ENCODE results near the gene DLGAP1. TPM values are rescaled to one million over a fixed set of nuclear protein-coding genes. Genes with fewer than 3 reads are reported as not detected.
A peak's percentile ranks its signal among the peaks of the same experiment; 100 is the strongest.

Gene DLGAP1
- total and polyA plus RNA-seq, 2 experiments from 2014 or later, result 17.0 to 48.5 TPM

GRCh38 chr18:3658529-3658928, 796.6 kb downstream of the DLGAP1 start:
- TF ChIP-seq STAT1 (IDR thresholded peaks at IDR 0.05; ENCODE audit: unreplicated experiment) (no peak), JUNB (IDR thresholded peaks at IDR 0.05; ENCODE audit: unreplicated experiment) (no peak), ZNF331 (CRISPR knock-in tag; IDR thresholded peaks at IDR 0.05; ENCODE audit: low read depth) (no peak), NANOG (IDR thresholded peaks at IDR 0.05; ENCODE audit: borderline replicate concordance) (no peak), REST (IDR thresholded peaks at IDR 0.05; ENCODE audit: unreplicated experiment) (no peak), ZNF114 (CRISPR knock-in tag; IDR thresholded peaks at IDR 0.05) (no peak), POLR2AphosphoS5 (IDR thresholded peaks at IDR 0.05; ENCODE audit: low read depth) (no peak), ZNF462 (CRISPR knock-in tag; IDR thresholded peaks at IDR 0.05) (no peak)
- TF ChIP-seq, protein P1, sequence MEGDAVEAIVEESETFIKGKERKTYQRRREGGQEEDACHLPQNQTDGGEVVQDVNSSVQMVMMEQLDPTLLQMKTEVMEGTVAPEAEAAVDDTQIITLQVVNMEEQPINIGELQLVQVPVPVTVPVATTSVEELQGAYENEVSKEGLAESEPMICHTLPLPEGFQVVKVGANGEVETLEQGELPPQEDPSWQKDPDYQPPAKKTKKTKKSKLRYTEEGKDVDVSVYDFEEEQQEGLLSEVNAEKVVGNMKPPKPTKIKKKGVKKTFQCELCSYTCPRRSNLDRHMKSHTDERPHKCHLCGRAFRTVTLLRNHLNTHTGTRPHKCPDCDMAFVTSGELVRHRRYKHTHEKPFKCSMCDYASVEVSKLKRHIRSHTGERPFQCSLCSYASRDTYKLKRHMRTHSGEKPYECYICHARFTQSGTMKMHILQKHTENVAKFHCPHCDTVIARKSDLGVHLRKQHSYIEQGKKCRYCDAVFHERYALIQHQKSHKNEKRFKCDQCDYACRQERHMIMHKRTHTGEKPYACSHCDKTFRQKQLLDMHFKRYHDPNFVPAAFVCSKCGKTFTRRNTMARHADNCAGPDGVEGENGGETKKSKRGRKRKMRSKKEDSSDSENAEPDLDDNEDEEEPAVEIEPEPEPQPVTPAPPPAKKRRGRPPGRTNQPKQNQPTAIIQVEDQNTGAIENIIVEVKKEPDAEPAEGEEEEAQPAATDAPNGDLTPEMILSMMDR (conservative IDR thresholded peaks at IDR 0.05; ENCODE audit: low read depth in 2 of 2), result no peak
- H3K27ac Mint-ChIP-seq, result no peak overlapping the region
- no peak for ATAC-seq

More at GRCh38 chr18:3658529-3658928, 796.6 kb downstream of the DLGAP1 start:
- Histone ChIP-seq H3K27me3 (ENCODE audit: insufficient read depth) (no peaks in the 10 kb centered on the region), H3K36me3 (ENCODE audit: insufficient read depth) (no peaks in the 10 kb centered on the region), H3K27ac (ENCODE audit: low read depth) (0 out of 2 replicates have a peak overlapping the region, but pooled peaks have one; percentile 2), H3F3A (replicated peaks; ENCODE audit: low read depth) (peaks cover 12% of the 10 kb centered on the region), H4K20me1 (replicated peaks; ENCODE audit: insufficient read depth) (no peaks in the 10 kb centered on the region), H3K79me2 (replicated peaks; ENCODE audit: insufficient read depth) (no peaks in the 10 kb centered on the region), H3K9me2 (ENCODE audit: insufficient read depth) (no peaks in the 10 kb centered on the region), H2AFZ (no peak overlapping the region), H3K4me2 (no peak overlapping the region), H3K4me1 (ENCODE audit: insufficient read depth) (peaks cover 18% of the 10 kb centered on the region), H3K4me3 (no peak overlapping the region)
- peaks cover 25% of the 10 kb centered on the region for H3K4me1 Mint-ChIP-seq
- H3K27me3 Mint-ChIP-seq (ENCODE audit: insufficient read depth, low read depth, poor library complexity), result peaks cover 6% of the 10 kb centered on the region
- H3K9me3 Mint-ChIP-seq, result peaks cover 15% of the 10 kb centered on the region; the same call in 2 of the 3 replicates
- H3K36me3 Mint-ChIP-seq (ENCODE audit: low read depth), result peaks cover 20% of the 10 kb centered on the region
- no peak overlapping the region for H3K4me3 Mint-ChIP-seq
- DNase-seq (ENCODE audit: low spot score), result no peak

Data from GM23338 (cell line).